Liver (tissue), 9 donors: ENCODE measurements around the gene NAGPA. TPM values are rescaled to one million over a fixed set of nuclear protein-coding genes. Genes with fewer than 3 reads are reported as not detected.

Source experiments
- DNase-seq: peaks from one replicate; pipeline ENCODE4 v3.0.0-alpha.2; 2017; ENCODE audit warnings: low spot score
- H3K27ac ChIP-seq, 2 donors: one replicate each; pipeline ENCODE4 v1.7.0; 2013; ENCODE audit warnings: inconsistent platforms in 2 of 2, low read length in 2 of 2, control low read depth in 1 of 2, low read depth in 1 of 2, mild to moderate bottlenecking in 1 of 2
- H3K27me3 ChIP-seq, 4 donors: one replicate each; pipeline versions ENCODE4 v1.6.1 to v1.7.0; 2013; ENCODE audit warnings: low read length in 3 of 4, inconsistent platforms in 1 of 4, mild to moderate bottlenecking in 1 of 4, moderate library complexity in 1 of 4; ENCODE audit not compliant: control insufficient read depth in 4 of 4, insufficient read depth in 4 of 4
- H3K36me3 ChIP-seq, 4 donors: one replicate each; pipeline versions ENCODE4 v1.6.1 to v1.7.0; 2013; ENCODE audit warnings: low read length in 3 of 4, mild to moderate bottlenecking in 3 of 4, low read depth in 1 of 4, moderate library complexity in 1 of 4; ENCODE audit not compliant: control insufficient read depth in 4 of 4, insufficient read depth in 3 of 4
- H3K4me1 ChIP-seq, 4 donors: one replicate each; pipeline versions ENCODE4 v1.6.1 to v1.7.0; 2013; ENCODE audit warnings: low read length in 3 of 4, mild to moderate bottlenecking in 3 of 4, moderate library complexity in 1 of 4; ENCODE audit not compliant: control insufficient read depth in 4 of 4, insufficient read depth in 4 of 4
- H3K4me3 ChIP-seq, 3 donors: one replicate each; pipeline versions ENCODE4 v1.6.1 to v1.7.0; 2013; ENCODE audit warnings: low read length in 3 of 3, control low read depth in 1 of 3, low read depth in 1 of 3, mild to moderate bottlenecking in 1 of 3
- H3K9ac ChIP-seq, 2 donors: one replicate each; pipeline ENCODE4 v1.7.0; 2013; ENCODE audit warnings: low read length in 2 of 2, mild to moderate bottlenecking in 2 of 2, moderate library complexity in 2 of 2, control low read depth in 1 of 2, low read depth in 1 of 2
- H3K9me3 ChIP-seq, 4 donors: one replicate each; pipeline versions ENCODE4 v1.6.1 to v1.7.0; 2013; ENCODE audit warnings: low read length in 3 of 4; ENCODE audit not compliant: control insufficient read depth in 4 of 4
- ATF3 ChIP-seq: IDR thresholded peaks from 2 replicates; pipeline ENCODE4 v1.6.1; 2016; ENCODE audit warnings: antibody characterized with exemption
- CTCF ChIP-seq: fragments of 150-350 bp; IDR thresholded peaks from 2 replicates; pipeline ENCODE4 v1.5.1; 2017; ENCODE audit warnings: improper control_type of control experiment, low read depth, low read length; ENCODE audit not compliant: missing input control
- EGR1 ChIP-seq, 2 donors: IDR thresholded peaks; 2 replicates each; pipeline ENCODE4 v1.6.1; 2016 to 2018; ENCODE audit warnings: antibody characterized with exemption in 2 of 2, low read depth in 2 of 2
- FOXA1 ChIP-seq: IDR thresholded peaks from 2 replicates; pipeline ENCODE4 v1.6.1; 2016; ENCODE audit warnings: antibody characterized with exemption
- FOXA2 ChIP-seq: IDR thresholded peaks from 2 replicates; pipeline ENCODE4 v1.6.1; 2016; ENCODE audit warnings: antibody characterized with exemption
- HNF4A ChIP-seq, 2 donors: conservative IDR thresholded peaks; 2 replicates each; pipeline ENCODE4 v1.6.1; 2016; ENCODE audit warnings: antibody characterized with exemption in 2 of 2, mild to moderate bottlenecking in 2 of 2
- HNF4G ChIP-seq: IDR thresholded peaks from 2 replicates; pipeline ENCODE4 v1.6.1; 2016; ENCODE audit warnings: antibody characterized with exemption
- JUND ChIP-seq, 2 donors: IDR thresholded peaks; 2 replicates each; pipeline ENCODE4 v1.6.1; 2016; ENCODE audit warnings: antibody characterized with exemption in 2 of 2
- MAX ChIP-seq: IDR thresholded peaks from 2 replicates; pipeline ENCODE4 v1.6.1; 2016; ENCODE audit warnings: antibody characterized with exemption
- RAD21 ChIP-seq, 2 donors: IDR thresholded peaks; 2 replicates each; pipeline ENCODE4 v1.6.1; 2016; ENCODE audit warnings: antibody characterized with exemption in 2 of 2, mild to moderate bottlenecking in 2 of 2
- REST ChIP-seq: IDR thresholded peaks from 2 replicates; pipeline ENCODE4 v1.6.1; 2016; ENCODE audit warnings: antibody characterized with exemption, mild to moderate bottlenecking
- RXRA ChIP-seq, 2 donors: IDR thresholded peaks; 2 replicates each; pipeline ENCODE4 v1.6.1; 2017 to 2018; ENCODE audit warnings: antibody characterized with exemption in 2 of 2, mild to moderate bottlenecking in 1 of 2
- SP1 ChIP-seq: IDR thresholded peaks from 2 replicates; pipeline ENCODE4 v1.6.1; 2018; ENCODE audit warnings: antibody characterized with exemption, mild to moderate bottlenecking
- YY1 ChIP-seq: IDR thresholded peaks from 2 replicates; pipeline ENCODE4 v1.6.1; 2016; ENCODE audit warnings: antibody characterized with exemption, mild to moderate bottlenecking
- ZBTB33 ChIP-seq: IDR thresholded peaks from 2 replicates; pipeline ENCODE4 v1.6.1; 2016; ENCODE audit warnings: antibody characterized with exemption
- WGBS: extraction: QIAGEN DNeasy Blood & Tissue Kit; methylation state at CpG from one replicate; pipeline ENCODE4 v1.1.7; 2013; 5-methylcytosine and 5-hydroxymethylcytosine counted together
- polyA plus RNA-seq, 2 donors: library from polyadenylated mRNA; stranded (reverse) in 1 of 2; unstranded in 1 of 2; fragments of 200-250 nt in 1 of 2; fragments of >200 nt in 1 of 2; fragmentation: Nextera tagmentation in 1 of 2; extraction: Ambion mirVana in 1 of 2; gene quantifications; one replicate each; pipeline versions ENCODE4 v1.2.1 to v1.2.3, GENCODE V29; 2013 to 2015
- total RNA-seq, 2 donors: library from RNA; depleted of rRNA; stranded (reverse); fragments of >200 nt; gene quantifications; one replicate each; pipeline ENCODE4 v1.2.3, GENCODE V29; 2014
- donor health status: healthy.
- donor health status: healthy.
- donor health status: healthy.
- donor health status: healthy.
- donor health status: healthy.

NAGPA gene
- total and polyA plus RNA-seq, 4 donors: 5.4 to 13.4 (median 10.7) TPM

DNA sequence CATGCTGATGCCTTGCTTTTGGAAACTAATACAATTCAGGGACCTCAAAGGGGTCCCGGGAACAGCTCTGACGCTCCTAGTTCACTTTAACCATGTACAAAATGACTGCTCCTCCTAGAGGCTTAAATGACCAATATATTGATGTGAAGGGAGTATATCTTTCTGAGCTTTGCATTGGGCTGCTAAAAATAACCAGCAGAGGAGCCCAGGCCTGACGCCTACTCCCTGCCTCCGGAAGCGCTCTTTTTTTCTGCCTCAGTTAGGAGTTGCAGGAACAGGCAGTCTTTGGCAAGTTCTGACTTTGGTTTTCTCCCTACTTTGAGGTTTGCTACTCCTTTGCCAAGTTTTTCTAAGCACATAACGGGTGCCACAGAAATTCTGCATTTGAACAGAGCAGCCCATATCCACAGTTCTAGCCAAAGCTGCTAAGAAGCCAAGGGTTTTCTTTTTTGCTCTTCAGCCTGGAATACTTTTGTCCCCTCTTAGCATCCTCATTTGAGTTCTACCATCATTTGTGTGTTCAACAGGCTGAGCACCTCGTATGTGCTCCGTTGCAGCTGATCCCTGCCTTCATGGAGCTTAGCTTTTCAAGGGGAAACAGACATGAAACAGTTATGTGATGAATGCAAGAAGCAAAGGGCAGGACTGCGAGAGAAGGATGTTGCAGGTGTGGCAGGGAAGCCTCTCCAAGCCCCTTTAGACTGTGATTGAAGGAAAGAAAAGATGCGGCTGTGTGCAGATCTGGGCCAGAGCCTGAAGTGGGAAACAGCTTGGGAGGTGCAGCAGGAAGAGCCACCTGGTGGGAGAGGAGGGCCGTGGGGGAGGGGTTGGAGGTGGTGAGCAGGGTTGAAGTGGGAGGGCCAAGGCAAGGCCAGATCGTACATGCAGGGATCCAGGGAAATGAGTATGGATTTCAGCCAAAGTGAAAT lies 2.8 kb upstream of the NAGPA start:
- DNase-seq: no peak
- WGBS: 71% methylated on average over 12 of the region's 12 CpGs
- Histone ChIP-seq H3K9ac (no peak overlapping the region), H3K36me3 (no peaks in the 10 kb centered on the region), H3K27me3 (no peaks in the 10 kb centered on the region), H3K4me3 (no peak overlapping the region), H3K4me1 (peaks cover 3 to 18% (median 16%) of the 10 kb centered on the region in 4 donors), H3K27ac (no peak overlapping the region), H3K9me3 (no peaks in the 10 kb centered on the region)
- TF ChIP-seq ATF3: no peak
- TF ChIP-seq RXRA (IDR thresholded peaks at IDR 0.05): no peak
- no peak for TF ChIP-seq REST
- TF ChIP-seq JUND (IDR thresholded peaks at IDR 0.05): no peak
- no peak for TF ChIP-seq MAX
- no peak for TF ChIP-seq YY1
- no peak for TF ChIP-seq FOXA1
- no peak for TF ChIP-seq ZBTB33
- no peak for TF ChIP-seq HNF4A (conservative IDR thresholded peaks at IDR 0.05)
- TF ChIP-seq EGR1 (IDR thresholded peaks at IDR 0.05; ENCODE audit: low read depth in 2 of 2): no peak
- TF ChIP-seq CTCF: no peak
- TF ChIP-seq SP1: no peak
- TF ChIP-seq FOXA2: no peak
- TF ChIP-seq RAD21 (IDR thresholded peaks at IDR 0.05): no peak

GRCh38 chr16:5035909-5036227 lies 2.1 kb upstream of the NAGPA start:
- Histone ChIP-seq H3K36me3 (no peaks in the 10 kb centered on the region), H3K4me1 (peaks cover 3 to 18% (median 16%) of the 10 kb centered on the region in 4 donors), H3K4me3 (no peak overlapping the region), H3K9me3 (no peaks in the 10 kb centered on the region), H3K9ac (no peak overlapping the region), H3K27ac (no peak overlapping the region), H3K27me3 (no peaks in the 10 kb centered on the region)
- 87% methylated on average over 1 of the region's 1 CpG for WGBS
- TF ChIP-seq ATF3 (no peak), HNF4G (no peak)
- DNase-seq: no peak
